Measurements from ENCODE around the gene C11orf16. TPM values are rescaled to one million over a fixed set of nuclear protein-coding genes. Genes with fewer than 3 reads are reported as not detected.

Gene C11orf16
- total RNA-seq, 3 donors from 2014 or later, result not detected

GRCh38 chr11:8959546-8960166 lies 26.9 kb upstream of the C11orf16 start:
- H3K9me3 ChIP-seq, result no peaks in the 10 kb centered on the region
- H3K4me1 ChIP-seq (ENCODE audit: low read depth), result peaks cover 23% of the 10 kb centered on the region
- TF ChIP-seq CTCF (IDR thresholded peaks at IDR 0.05), result peak; percentile 27
- ATAC-seq (peak; percentile 29), DNase-seq (peak in 1 of 3 donors; percentile 61)
- no peak overlapping the region for H3K4me3 ChIP-seq
- intact Hi-C loops (cut with DNase I, micrococcal nuclease), result no loop called here
- H3K36me3 ChIP-seq (ENCODE audit: low read depth), result no peaks in the 10 kb centered on the region

- no peak for DNase-seq
- no peak for TF ChIP-seq CTCF (IDR thresholded peaks at IDR 0.05)
- intact Hi-C loops (cut with DNase I, micrococcal nuclease), result no loop called here
These were observed 24.1 kb upstream of the C11orf16 start for GRCh38 chr11:8956860-8957259.

GRCh38 chr11:8948886-8949285 lies 16.1 kb upstream of the C11orf16 start:
- no peaks in the 10 kb centered on the region for H3K9me3 ChIP-seq
- no peaks in the 10 kb centered on the region for H3K36me3 ChIP-seq (ENCODE audit: low read depth)

More at GRCh38 chr11:8956860-8957259, 24.1 kb upstream of the C11orf16 start:
- Histone ChIP-seq H3K4me3 (no peak overlapping the region), H3K36me3 (ENCODE audit: low read depth) (no peaks in the 10 kb centered on the region), H3K9me3 (no peaks in the 10 kb centered on the region), H3K4me1 (ENCODE audit: low read depth) (peaks cover 11% of the 10 kb centered on the region)
- ATAC-seq, result no peak

GRCh38 chr11:8947230-8947943 lies 14.6 kb upstream of the C11orf16 start:
- DNase-seq, result no peak
- Histone ChIP-seq H3K4me3 (no peak overlapping the region), H3K9me3 (no peaks in the 10 kb centered on the region), H3K4me1 (ENCODE audit: low read depth) (no peaks in the 10 kb centered on the region), H3K36me3 (ENCODE audit: low read depth) (no peaks in the 10 kb centered on the region)
- intact Hi-C loops (cut with DNase I, micrococcal nuclease), result no loop called here
- TF ChIP-seq CTCF (IDR thresholded peaks at IDR 0.05), result no peak
- ATAC-seq, result no peak

More at GRCh38 chr11:8948886-8949285, 16.1 kb upstream of the C11orf16 start:
- H3K4me1 ChIP-seq (ENCODE audit: low read depth), result no peaks in the 10 kb centered on the region
- TF ChIP-seq CTCF (IDR thresholded peaks at IDR 0.05), result no peak
- ATAC-seq (no peak), DNase-seq (no peak)
- no peak overlapping the region for H3K4me3 ChIP-seq
- intact Hi-C loops (cut with DNase I, micrococcal nuclease), result no loop called here

GRCh38 chr11:8942518-8943066 lies 9.8 kb upstream of the C11orf16 start, which contains the start of gene ASCL3:
Gene ASCL3 (minus strand): TSS chr11:8943016. CDS start chr11:8938161, 4,855 bp downstream.
- Histone ChIP-seq H3K4me1 (ENCODE audit: low read depth) (no peaks in the 10 kb centered on the region), H3K36me3 (ENCODE audit: low read depth) (no peaks in the 10 kb centered on the region), H3K9me3 (no peaks in the 10 kb centered on the region), H3K4me3 (no peak within 1 kb of the TSS)
- intact Hi-C loops (cut with DNase I, micrococcal nuclease), result no loop called here
- TF ChIP-seq CTCF (IDR thresholded peaks at IDR 0.05), result no peak
- DNase-seq (no peak), ATAC-seq (no peak)
